ENCODE results near the gene CACNA1G. TPM values are rescaled to one million over a fixed set of nuclear protein-coding genes. Genes with fewer than 3 reads are reported as not detected.

Gene CACNA1G
- total RNA-seq, 1 donor from 2014 or later: 0.03 TPM

DNA sequence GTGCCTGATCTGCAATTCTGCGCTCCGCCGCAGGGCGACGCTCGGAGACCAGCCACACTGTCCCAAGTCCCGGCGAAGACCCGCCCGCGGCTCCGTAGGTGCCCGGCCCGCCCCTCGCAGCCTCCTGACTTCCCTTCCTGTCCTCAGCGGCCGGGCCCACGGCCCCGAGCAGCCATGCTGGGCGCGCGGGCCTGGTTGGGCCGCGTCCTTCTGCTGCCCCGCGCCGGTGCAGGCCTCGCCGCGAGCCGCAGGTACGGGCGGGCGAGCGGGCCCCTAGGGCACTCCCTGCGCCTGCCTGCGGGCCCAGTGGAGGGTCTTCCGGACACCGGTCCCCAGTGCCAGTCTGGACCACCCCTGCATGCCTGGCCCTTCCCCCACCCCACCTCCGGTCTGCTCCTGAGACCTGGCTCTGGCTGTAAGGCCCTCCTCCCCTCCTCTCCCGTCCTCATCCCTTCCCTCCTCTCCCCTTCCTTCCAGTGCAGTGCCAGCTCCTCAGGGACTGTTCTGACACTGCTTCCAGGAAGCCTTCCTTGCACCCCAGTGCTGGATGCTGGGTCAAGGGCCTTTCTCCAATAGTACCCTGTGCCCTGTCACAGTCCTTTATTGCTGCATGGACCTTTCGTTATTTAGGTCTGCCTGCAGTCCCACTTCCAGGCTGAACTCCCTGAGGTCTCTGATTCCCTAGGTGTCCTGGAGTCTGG, 13.3 kb upstream of the CACNA1G start, which contains the start of gene SPATA20:
Gene SPATA20 (plus strand): TSS at position 140 of the 701 bp plus-strand sequence. CDS start 35 bp downstream, at position 175.
- DNase-seq (ENCODE audit: low read depth): peak; percentile 90

- peak; percentile 85 for DNase-seq (ENCODE audit: low read depth)
Observed at GRCh38 chr17:50547736-50548083, 12.8 kb upstream of the CACNA1G start.

GRCh38 chr17:50548831-50549230, 11.7 kb upstream of the CACNA1G start:
- no peak for DNase-seq (ENCODE audit: low read depth)

DNA sequence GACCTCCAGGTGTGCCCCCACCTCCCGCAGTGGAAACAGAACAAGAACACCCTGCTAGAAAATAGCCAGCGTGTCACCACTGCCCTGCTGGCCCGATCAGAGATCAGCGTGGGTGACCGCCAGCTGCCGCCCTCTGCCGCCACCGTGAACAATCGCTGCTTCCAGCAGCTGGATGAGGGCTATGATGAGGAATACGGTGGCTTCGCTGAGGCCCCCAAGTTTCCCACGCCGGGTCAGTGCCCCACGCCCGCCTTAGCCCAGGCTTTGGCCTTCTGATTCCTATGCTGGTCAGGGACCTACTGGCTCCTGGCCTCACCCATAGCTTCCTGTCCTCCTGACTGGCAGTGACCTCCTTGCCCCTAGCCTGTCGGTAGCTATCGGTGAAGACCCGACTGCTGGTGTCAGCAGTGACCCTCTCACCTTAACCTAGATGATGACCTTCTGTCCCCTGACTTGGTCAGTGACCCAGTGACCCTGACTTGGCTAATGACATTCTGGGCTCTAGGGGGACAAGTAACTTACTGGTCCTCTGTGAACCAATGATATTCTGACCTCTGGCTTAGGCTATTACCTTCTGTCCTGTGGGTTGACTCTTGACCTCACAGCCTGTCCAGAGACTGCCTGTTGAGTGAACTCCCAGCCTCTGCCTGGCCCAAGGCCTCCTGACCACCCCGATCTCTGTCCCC, 11.1 kb upstream of the CACNA1G start:
- DNase-seq (ENCODE audit: low read depth): no peak

GRCh38 chr17:50549969-50550368, 10.5 kb upstream of the CACNA1G start:
- no peak for DNase-seq (ENCODE audit: low read depth)

DNA sequence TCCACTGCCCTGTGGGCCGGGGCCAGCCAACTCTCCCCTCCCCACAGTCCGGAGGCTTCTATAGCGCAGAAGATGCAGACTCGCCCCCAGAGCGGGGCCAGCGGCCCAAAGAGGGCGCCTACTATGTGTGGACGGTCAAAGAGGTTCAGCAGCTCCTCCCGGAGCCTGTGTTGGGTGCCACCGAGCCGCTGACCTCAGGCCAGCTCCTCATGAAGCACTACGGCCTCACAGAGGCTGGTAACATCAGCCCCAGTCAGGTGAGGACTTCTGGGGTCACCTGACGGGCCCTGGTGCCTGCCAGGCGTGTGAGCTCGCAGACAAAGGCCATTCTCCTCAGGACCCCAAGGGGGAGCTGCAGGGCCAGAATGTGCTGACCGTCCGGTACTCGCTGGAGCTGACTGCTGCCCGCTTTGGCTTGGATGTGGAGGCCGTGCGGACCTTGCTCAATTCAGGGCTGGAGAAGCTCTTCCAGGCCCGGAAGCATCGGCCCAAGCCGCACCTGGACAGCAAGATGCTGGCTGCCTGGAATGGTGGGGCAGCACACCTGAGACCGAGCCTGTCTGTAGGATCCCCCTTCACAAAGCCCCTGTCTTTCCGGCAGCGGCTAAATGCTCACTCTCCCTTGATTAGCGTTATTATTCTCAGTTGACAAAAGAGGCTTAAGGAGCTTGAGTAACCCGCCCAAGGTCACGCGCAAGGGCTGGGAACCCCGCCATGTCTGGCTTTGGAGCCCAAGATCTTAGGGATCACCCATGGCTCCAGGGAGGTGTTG, 9.7 kb upstream of the CACNA1G start:
- peak; percentile 67 for DNase-seq (ENCODE audit: low read depth)

GRCh38 chr17:50551433-50551815, 9.1 kb upstream of the CACNA1G start:
- no peak for DNase-seq (ENCODE audit: low read depth)

DNA sequence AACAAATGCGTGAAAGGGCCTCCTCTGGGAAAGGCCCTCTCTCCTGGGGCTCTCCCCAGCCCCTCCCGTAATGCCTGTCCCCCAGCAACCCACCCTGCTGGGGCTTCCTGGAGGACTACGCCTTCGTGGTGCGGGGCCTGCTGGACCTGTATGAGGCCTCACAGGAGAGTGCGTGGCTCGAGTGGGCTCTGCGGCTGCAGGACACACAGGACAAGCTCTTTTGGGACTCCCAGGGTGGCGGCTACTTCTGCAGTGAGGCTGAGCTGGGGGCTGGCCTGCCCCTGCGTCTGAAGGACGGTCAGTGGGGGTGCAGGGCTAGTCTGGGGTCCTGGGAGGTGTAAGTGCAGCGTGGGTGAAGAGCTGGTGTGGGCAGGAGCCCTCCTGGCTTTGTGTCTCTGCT, 8.6 kb upstream of the CACNA1G start:
- DNase-seq (ENCODE audit: low read depth): no peak

GRCh38 chr17:50554201-50554600, 6.3 kb upstream of the CACNA1G start:
- no peak for DNase-seq (ENCODE audit: low read depth)

DNA sequence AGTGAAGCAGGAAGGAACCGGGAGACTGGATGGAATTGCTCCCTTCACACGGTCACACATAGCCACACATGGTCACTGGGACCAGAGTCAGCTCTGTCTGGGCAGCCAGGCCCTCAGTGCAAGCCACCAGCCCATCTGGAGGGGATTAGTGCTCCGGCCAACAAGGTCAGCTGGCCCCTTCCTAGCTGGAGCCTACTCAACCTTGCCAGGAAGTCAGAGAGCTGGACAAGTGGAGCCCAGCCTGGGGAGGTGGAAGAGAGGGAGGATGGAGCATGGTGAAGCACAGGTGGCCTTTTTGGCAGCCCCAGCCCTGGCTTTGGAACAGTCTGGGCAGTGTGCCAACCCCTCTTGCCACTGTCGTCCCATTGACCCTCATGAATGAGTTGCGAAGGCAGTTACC, 3.7 kb upstream of the CACNA1G start:
- peak; percentile 51 for DNase-seq (ENCODE audit: low read depth)

GRCh38 chr17:50557630-50558029, 2.9 kb upstream of the CACNA1G start:
- DNase-seq (ENCODE audit: low read depth): no peak

DNA sequence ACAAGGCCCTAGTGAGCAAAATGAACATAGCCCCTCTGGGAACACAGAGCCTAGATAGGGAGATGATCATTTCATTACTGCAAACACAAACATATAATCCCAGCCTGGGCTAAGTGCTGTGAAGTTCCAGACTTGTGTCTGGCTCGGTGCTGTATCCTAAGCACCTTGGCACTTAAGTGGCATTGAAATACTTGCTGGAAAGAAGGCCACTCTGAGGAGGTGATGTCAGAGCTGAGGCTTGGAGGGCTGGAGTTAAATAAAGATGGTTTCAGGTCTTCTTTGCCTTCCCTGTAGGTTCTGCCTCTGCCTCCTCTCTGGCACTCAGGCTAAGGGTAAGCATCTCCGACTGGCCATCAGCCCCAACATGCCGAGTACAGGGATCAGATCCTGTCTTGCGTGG, 2.4 kb upstream of the CACNA1G start:
- DNase-seq (ENCODE audit: low read depth): no peak

DNA sequence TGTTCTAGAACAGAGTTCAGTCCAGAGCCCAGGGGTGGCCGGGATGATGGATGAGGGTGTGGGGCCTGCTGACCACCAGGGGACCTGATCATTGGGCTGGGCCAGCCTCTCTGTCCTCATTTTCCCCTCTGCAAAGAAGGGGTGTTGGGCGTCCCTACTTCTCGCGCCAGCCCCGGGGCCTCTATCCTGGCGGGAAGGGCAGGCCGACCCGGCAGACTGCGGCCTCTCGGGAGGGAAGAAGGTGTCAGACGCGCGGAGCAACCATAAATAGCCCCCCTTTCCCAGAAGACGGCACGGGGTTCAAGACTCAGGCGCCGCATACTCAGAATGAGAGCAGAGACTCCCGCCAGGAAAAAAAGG, 2.0 kb upstream of the CACNA1G start:
- DNase-seq (ENCODE audit: low read depth): no peak

GRCh38 chr17:50558941-50559614, 1.4 kb upstream of the CACNA1G start:
- DNase-seq (ENCODE audit: low read depth): no peak

GRCh38 chr17:50559674-50560184, 786 bp upstream of the CACNA1G start:
- DNase-seq (ENCODE audit: low read depth): peak; percentile 15

DNA sequence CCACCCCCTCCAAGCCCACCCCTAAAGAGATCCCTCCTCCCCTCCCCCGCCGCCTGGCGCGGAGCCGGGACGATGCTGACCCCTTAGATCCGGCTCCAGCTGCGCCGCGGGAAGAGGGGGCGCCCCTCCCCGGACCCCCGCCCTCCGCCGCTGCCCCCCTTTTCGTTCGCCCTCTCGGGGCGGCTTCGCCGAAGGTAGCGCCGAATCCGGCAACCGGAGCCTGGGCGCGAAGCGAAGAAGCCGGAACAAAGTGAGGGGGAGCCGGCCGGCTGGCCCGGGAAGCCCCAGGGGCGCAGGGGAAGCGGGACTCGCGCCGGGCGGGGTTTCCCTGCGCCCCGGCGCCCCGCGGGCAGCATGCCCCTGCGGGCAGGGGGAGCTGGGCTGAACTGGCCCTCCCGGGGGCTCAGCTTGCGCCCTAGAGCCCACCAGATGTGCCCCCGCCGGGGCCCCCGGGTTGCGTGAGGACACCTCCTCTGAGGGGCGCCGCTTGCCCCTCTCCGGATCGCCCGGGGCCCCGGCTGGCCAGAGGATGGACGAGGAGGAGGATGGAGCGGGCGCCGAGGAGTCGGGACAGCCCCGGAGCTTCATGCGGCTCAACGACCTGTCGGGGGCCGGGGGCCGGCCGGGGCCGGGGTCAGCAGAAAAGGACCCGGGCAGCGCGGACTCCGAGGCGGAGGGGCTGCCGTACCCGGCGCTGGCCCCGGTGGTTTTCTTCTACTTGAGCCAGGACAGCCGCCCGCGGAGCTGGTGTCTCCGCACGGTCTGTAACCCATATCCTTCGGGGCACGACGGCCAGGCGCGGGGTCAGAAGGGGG, 623 bp downstream of the CACNA1G start:
- DNase-seq (ENCODE audit: low read depth): no peak

GRCh38 chr17:50561746-50562141, 1.2 kb downstream of the CACNA1G start:
- no peak for DNase-seq (ENCODE audit: low read depth)

GRCh38 chr17:50562242-50563091, 2.0 kb downstream of the CACNA1G start:
- no peak for DNase-seq (ENCODE audit: low read depth)

- DNase-seq (ENCODE audit: low read depth): no peak
Observed at GRCh38 chr17:50563092-50563511, 2.6 kb downstream of the CACNA1G start.

DNA sequence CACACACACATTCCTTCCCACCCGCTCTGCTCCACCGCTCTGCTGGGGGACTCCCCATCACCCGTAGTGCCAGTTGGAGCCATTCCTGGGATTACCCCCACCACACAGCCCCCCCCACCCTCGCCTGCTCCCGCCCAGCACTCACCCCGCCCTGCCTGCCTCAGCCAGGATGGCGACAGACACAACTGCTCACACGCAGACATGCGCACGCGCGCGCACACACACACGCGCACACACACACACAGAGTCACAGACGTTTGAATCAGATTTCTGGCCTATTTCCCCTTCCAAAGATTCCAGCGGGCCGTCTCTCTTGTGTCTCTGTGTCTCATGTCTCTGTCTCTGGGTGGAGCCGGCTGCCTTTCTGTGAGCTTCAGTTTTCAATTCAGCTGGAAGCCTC, 4.4 kb downstream of the CACNA1G start:
- DNase-seq (ENCODE audit: low read depth): peak; percentile 43

Measured in myocyte (in vitro differentiated cells).